NK-92 (cell line): ENCODE data around the gene LDLRAD3.

Experiments used
- DNase-seq: peaks from one replicate; lab custom pipeline; 2025; ENCODE audit not compliant: unreplicated experiment; lab: John Stamatoyannopoulos, UW

The LDLRAD3 gene

DNA sequence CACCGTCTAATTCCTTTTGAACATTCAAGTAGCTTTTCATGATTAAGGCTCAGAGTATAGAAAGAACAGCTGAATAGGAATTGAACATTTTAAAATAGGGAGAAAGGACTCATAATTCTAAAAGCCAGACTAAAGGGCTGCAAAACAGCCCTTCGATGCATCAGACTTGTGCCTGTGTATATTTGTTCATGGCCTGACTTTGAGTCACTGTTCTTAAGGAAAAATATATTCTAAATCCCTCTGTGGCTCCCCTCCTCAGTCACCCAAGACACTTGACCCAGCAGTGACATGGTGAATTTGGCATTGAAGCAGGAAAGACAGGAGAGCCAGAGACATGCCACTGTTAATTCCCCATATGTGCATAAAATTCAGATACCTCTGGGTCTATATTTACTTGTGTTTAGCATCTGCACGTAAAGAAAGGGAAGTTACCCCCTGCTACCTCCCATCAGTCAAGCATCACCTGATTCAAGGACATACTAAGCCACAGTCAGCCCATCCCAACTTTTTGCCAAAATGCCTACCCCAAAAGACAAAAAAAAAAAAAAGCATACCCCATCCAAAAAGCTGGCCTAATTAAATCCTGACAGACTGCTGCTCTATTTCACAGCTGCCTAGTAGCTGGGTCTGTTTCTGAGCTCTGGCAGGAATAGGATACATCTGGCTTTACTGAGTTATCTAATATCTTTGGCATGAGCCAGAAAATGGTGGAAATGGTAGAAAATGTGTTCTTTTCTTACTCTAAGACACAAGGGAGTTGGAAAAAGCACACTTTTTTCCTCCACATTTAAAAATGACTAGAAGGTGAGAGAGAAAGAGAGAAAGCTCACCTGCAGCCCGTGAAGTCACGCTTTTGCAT is 251.9 kb downstream of the LDLRAD3 start:
- no peak for DNase-seq

GRCh38 chr11:36196411-36196998 is 252.6 kb downstream of the LDLRAD3 start:
- no peak for DNase-seq

- no peak for DNase-seq
Measured at GRCh38 chr11:36201411-36201810, 257.5 kb downstream of the LDLRAD3 start.

DNA sequence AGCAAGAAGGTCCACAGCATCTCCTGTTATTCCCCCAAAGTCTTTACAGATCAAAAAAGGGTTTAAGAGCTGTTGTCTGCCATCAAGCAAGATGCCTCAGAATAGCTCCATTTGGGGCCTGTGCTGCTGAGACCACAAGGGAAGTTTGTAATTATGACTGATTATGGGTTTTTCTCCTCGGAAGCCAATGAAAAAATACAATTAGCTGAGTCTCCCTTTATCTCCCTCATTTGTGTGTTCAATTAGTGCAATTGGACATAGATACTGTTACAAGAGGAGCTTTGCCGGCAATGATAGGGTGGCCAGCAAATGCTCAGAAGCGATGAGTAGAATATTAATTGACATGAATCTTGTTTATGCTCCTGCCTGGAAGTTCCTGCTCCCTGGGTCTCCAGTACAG is 261.7 kb downstream of the LDLRAD3 start:
- no peak for DNase-seq

- no peak for DNase-seq
Measured at GRCh38 chr11:36210529-36210928, 266.7 kb downstream of the LDLRAD3 start.

DNA sequence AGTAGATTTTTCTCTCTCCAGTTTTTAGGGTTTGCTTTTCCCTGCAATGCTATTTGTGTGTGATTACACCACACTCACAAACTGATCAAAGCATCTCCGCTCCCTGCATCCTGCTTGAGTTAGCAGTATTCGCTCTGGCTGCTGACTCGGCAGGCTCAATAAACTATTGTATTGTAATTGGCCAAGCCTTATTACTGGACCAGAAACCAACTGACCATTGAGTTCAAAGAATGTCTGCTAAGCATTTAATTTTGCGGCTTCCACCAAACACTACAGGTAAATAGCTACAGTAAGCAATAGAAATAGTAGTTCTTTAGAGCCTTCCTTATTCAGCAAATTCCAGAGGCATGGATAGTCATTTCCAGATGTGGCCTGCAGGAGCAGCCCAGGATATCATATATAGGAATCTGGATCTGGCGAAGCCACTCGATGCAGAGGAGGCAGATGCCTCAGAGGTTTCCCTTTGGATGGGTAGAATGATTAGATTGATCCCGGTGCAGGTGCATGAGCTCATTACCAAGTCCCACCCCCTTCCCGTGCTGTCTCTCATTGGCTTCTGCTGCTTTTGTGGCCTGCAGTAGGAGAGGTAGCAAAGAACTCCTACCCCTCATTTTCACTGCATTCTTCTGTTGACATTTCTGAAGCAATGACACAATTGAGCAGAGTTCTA is 268.0 kb downstream of the LDLRAD3 start:
- no peak for DNase-seq

- DNase-seq = no peak
Measured at GRCh38 chr11:36212564-36213392, 268.9 kb downstream of the LDLRAD3 start.

GRCh38 chr11:36213393-36213840 is 269.6 kb downstream of the LDLRAD3 start:
- DNase-seq = no peak

DNA sequence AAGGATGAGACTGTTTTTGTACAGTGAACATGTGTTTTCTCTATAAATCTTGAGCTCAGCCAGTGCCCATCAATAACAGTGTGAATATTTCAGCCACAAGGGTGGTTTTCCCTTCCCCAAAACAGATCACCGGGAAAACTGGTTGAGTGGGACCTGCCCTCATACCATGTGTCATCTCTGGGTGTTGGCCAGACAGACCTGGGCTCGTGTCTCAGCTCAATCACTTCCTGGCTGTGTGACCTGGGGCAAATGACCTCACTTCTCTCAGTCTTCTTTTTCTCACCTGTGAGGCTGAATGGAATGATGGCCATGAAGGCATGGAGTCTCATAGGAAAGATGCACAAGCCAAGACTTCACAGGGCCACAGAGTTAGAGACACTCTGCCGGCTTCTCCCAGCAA is 270.6 kb downstream of the LDLRAD3 start:
- DNase-seq = no peak

DNA sequence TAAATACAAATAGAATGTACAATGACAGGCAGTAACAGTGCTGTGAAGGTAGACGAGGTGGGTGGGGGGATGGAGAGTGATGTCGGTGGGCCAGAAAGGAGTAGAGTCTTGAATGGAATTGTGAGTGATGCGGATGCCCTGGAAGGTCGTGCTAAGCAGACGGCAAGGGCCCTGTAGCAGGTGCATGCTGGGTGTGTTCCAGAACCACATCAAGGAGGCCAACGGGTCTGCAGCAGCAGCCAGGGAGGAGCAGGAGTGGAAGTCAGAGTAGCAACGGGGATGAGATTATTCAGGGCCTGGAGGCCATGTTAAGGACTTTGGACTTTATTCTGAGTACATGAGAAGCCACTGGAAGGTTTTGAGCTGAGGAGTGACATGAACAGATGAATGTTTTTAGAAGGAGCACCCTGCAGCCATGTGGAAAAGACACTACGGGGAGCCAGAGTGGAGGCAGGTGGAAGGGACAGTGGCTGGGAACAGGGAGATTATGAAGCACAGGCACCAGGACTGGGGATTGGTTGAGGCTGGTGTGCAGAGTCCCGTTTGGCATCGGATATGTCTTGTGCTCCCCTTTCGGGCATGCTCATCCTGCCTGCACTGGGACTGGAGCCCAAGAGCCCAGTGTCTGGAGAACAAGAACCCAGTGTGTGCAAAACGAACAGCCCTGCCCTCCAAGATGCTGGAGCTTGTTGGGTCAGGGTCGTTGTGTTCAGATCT is 271.3 kb downstream of the LDLRAD3 start:
- DNase-seq = no peak

DNA sequence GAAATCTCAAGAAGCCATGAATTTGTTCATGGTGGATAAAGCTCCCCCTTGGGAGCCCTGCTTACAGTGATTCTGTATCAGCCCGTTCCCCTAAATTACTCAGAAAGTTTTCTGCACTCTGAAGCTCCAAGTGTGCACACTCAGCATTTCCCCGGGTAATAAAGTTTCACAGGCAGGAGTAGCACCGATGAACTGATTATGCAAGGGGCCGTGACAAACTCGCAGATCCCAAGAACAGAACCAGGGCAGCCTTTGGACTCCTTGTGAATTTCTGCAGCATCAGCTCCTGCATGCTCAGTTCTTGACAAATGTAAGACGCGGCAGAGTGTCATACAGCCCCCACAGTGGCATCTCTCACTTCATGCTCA is 271.8 kb downstream of the LDLRAD3 start:
- DNase-seq = no peak

DNA sequence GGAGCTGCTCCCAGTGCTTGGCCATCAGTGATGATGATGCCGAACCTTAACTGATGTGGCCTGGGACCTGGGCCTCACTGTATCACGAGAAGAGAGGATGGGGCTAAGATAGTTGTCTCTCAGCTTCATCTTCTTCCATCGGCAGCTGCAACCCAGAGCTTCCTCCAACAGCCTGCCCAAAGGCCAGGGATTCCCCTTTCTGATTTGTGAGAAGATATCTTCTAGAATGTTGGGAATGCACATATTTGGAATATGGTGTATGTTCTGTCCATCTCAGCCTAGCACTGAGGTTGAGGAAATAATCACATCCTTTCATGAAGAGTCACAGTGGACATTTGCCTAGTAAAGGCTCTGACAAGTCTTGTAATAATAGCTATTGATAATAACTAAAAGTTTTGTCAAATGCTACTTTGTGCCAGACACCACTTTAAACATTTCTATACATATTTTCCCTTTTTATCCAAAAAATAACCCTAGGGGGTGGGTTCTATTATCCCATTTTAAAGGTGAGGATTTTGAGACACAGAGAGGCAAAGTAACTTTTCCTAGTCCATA is 272.3 kb downstream of the LDLRAD3 start:
- no peak for DNase-seq

DNA sequence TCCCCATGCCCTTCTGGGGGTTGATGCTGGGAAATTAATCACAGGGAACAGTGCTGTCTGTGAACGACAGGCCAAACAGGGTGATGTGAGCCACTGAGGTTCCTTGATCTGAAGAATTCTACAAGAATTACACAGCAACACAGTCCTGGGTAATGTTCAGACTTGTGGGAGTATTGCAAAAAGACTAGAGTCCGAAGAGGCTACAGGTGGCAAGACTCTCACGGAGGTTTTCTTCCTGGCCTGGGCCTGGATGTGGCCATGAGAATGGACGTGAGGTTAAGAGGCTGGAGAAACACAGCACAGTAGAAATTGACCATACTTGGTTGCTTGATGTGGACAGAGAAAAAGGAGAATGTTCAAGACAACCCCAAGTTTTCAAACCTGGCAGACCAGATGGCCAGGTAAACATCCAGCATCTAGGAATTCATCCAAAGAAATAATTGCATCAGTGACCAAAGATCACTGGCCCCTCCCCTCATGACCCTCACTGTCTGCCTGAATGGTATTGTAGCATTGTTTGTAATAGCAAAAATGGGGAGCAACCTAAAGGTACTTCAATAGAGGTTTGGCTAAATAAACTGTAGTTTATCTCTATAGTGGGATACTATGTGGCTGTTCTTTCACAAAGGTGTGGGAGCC is 274.5 kb downstream of the LDLRAD3 start:
- no peak for DNase-seq

DNA sequence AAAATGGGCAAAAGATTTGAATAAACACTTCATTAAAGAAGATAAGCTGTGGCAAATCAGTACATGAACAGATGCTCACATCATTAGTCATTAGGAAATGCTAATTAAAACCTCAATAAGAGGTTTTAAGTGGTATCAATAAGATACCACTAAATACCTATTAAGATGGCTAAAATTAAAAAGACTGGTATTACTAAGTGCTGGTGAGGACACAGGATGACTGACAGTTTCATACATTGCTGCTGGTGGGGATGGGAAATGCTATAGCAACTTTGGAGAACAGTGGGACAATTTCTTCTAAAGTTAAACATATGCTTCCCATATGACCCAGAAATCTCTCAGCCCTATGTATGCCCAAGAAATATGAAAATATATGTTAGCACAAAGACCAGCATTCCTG is 276.1 kb downstream of the LDLRAD3 start:
- no peak for DNase-seq

DNA sequence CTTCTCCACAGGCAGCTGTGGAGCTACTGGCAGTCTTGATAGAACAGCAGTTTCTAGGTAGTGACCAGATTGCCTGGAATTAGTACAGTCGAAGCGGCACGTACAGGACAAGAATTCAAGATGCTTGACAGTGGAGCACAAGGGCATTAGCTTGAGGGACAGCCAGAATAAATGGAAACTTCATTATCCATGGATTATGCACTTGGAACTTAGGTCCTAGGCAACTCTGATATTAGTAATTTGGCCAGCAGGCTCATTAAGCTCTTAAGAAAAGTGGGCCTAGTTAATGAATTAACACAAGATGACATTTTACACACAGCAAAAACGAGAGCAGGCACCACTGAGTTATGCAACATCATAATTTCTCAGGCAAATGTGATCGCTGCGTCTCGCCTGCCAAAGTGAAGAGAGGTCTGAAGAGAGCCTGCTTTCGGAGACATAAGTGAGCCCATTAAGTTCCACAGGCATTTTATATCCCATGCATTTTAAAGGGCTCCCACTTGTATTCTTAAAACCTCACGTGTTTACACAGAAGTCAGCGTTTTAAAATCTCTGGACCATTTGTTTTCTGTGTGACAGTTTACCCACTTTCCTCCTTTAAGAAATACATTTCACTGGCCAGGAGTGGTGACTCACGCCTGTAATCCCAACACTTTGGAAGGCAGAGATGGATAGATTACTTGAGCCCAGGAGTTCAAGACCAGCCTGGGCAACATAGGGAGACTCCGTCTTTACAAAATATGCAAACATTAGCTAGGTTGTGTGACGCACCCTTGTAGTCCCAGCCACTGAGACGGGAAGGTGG is 279.2 kb downstream of the LDLRAD3 start:
- DNase-seq = no peak

DNA sequence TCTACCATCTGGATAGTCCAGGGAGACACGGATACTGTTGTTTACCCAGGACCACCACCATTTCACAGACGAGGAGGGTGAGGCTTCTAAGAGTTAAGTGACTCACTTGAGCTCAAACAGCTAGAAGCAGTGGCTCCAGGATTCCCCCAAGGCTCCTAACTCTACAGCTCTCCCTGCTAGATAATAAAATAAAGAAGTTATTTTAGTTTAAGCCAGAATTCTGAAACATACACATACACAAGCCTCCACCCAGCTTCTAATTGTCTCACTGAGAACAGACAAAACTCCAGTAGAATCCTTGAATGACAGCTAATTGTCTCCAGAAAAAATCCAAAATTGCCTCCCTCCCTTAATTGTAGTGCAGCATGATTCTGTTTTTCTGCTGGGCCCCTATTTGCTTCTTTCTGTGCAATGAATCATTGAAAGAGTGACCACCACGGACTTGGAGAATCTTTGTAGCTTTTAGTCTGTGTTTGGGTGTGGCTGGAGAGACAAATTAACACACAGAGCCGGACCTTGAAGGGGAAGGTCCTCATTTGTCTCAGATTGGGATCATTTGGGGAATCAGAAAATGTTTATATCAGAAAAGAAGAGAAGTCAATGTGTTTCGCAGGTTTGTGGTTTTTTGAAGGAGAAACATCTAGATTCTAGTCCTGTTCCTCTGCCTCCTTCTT is 280.5 kb downstream of the LDLRAD3 start:
- no peak for DNase-seq

DNA sequence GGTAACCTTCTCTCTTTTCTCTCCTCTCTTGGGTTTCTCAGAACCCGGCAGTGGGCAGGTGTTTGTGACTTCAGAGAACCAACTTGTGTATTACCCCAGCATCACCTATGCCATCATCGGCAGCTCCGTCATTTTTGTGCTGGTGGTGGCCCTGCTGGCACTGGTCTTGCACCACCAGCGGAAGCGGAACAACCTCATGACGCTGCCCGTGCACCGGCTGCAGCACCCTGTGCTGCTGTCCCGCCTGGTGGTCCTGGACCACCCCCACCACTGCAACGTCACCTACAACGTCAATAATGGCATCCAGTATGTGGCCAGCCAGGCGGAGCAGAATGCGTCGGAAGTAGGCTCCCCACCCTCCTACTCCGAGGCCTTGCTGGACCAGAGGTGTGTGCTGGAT is 283.2 kb downstream of the LDLRAD3 start:
- DNase-seq = no peak

DNA sequence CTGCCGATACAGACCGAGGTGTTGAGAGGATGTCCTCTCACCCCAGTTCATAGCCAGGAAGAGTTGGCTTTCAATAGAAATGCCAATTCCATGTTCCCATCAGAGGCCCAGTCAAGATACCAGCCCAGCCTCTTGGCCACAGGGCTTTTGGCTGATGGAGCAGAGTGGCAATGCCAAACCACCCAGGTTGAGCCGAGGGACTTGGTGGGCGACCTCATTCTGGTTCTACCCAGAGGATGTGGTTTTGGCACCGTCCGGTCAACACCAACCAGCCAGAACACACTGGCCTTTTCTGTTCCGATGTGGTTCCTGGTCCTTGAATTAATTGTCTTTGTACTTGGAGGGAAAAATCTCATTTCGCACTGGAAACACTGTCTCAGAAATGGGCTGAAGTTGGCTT is 284.8 kb downstream of the LDLRAD3 start:
- DNase-seq = no peak
